Measurements from ENCODE around the gene KDM3A. TPM values are rescaled to one million over a fixed set of nuclear protein-coding genes. Genes with fewer than 3 reads are reported as not detected.
A peak's percentile ranks its signal among the peaks of the same experiment; 100 is the strongest.

The KDM3A gene
- total and polyA plus RNA-seq, 9 of the 15 experiments (the other 6 are each of a cell fraction or from before 2014, with no cell fraction given): 7.5 to 95.4 (median 24.8) TPM

- TF ChIP-seq RUNX1 (IDR thresholded peaks at IDR 0.05; ENCODE audit: low read depth) (no peak), CHAMP1 (IDR thresholded peaks at IDR 0.05) (peak; percentile 67), ZNF280A (IDR thresholded peaks at IDR 0.05; ENCODE audit: low read depth, partially characterized antibody) (peak; percentile 77), CEBPG (CRISPR knock-in tag; IDR thresholded peaks at IDR 0.05) (no peak), CEBPG (tag; conservative IDR thresholded peaks at IDR 0.05 in 1 of 2, IDR thresholded peaks at IDR 0.05 in 1 of 2) (no peak; a peak in 1 of 4 replicates), E2F5 (CRISPR knock-in tag; IDR thresholded peaks at IDR 0.05) (no peak), TFAM (CRISPR knock-in tag; conservative IDR thresholded peaks at IDR 0.05) (no peak), DMBX1 (CRISPR knock-in tag; IDR thresholded peaks at IDR 0.05; ENCODE audit: borderline replicate concordance) (no peak), CBX5 (IDR thresholded peaks at IDR 0.05; ENCODE audit: borderline replicate concordance, low read depth) (no peak), HOXB6 (CRISPR knock-in tag; IDR thresholded peaks at IDR 0.05; ENCODE audit: borderline replicate concordance) (no peak), SMARCE1 (IDR thresholded peaks at IDR 0.05) (no peak), NELFE (IDR thresholded peaks at IDR 0.05; ENCODE audit: insufficient read depth, insufficient read length) (no peak), KDM4B (IDR thresholded peaks at IDR 0.05; ENCODE audit: borderline replicate concordance in 2 of 2, low read depth in 1 of 2) (no peak), SMARCA4 (IDR thresholded peaks at IDR 0.05) (no peak), ZBTB9 (CRISPR knock-in tag; IDR thresholded peaks at IDR 0.05) (no peak), TAF15 (IDR thresholded peaks at IDR 0.05; ENCODE audit: low read depth, low read length) (no peak)
- TF ChIP-seq, protein P1, sequence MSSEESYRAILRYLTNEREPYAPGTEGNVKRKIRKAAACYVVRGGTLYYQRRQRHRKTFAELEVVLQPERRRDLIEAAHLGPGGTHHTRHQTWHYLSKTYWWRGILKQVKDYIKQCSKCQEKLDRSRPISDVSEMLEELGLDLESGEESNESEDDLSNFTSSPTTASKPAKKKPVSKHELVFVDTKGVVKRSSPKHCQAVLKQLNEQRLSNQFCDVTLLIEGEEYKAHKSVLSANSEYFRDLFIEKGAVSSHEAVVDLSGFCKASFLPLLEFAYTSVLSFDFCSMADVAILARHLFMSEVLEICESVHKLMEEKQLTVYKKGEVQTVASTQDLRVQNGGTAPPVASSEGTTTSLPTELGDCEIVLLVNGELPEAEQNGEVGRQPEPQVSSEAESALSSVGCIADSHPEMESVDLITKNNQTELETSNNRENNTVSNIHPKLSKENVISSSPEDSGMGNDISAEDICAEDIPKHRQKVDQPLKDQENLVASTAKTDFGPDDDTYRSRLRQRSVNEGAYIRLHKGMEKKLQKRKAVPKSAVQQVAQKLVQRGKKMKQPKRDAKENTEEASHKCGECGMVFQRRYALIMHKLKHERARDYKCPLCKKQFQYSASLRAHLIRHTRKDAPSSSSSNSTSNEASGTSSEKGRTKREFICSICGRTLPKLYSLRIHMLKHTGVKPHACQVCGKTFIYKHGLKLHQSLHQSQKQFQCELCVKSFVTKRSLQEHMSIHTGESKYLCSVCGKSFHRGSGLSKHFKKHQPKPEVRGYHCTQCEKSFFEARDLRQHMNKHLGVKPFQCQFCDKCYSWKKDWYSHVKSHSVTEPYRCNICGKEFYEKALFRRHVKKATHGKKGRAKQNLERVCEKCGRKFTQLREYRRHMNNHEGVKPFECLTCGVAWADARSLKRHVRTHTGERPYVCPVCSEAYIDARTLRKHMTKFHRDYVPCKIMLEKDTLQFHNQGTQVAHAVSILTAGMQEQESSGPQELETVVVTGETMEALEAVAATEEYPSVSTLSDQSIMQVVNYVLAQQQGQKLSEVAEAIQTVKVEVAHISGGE (CRISPR knock-in tag; IDR thresholded peaks at IDR 0.05): no peak
Measured at GRCh38 chr2:86439879-86440630, 1.1 kb upstream of the KDM3A start (continued).
